Measurements from ENCODE around the gene MAN1C1. TPM values are rescaled to one million over a fixed set of nuclear protein-coding genes. Genes with fewer than 3 reads are reported as not detected.

MAN1C1 gene
- total and polyA plus RNA-seq, 10 of the 15 experiments (the other 5 are each of a cell fraction or from before 2014, with no cell fraction given) = 0.12 to 0.56 (median 0.22) TPM; not detected in 3

GRCh38 chr1:25794325-25794724, 177.7 kb downstream of the MAN1C1 start (continued):
- no peak for TF ChIP-seq ZBTB40 (IDR thresholded peaks at IDR 0.05; ENCODE audit: borderline replicate concordance)

- ChIA-PET CTCF (interaction anchor here (1.2 to 8.4 kb wide), 5 partner anchors 16 to 274 kb away, joined by 3 to 63 read pairs (median 4); no protein-coding TSS in a partner anchor), RAD21 (ENCODE audit: unreplicated experiment) (interaction anchor here (2.0 kb wide), 1 partner anchor 186 kb away, joined by 6 read pairs; no protein-coding TSS in a partner anchor), POLR2A (interaction anchor here (0.7 kb wide), 1 partner anchor 193 kb away, joined by 3 read pairs; no protein-coding TSS in a partner anchor), SMC1A (ENCODE audit: uncharacterized antibody, unreplicated experiment) (interaction anchor here (1.4 kb wide), 1 partner anchor 8 kb away, joined by 6 read pairs; no protein-coding TSS in a partner anchor)
- Histone ChIP-seq H4K20me1 (ENCODE audit: control insufficient read depth, insufficient read depth) (no peaks in the 10 kb centered on the region), H2AFZ (ENCODE audit: control insufficient read depth, low read depth, low read length) (no peak overlapping the region), H3K9ac (ENCODE audit: control insufficient read depth, insufficient read depth, low read length) (no peak overlapping the region), H3K79me2 (ENCODE audit: control insufficient read depth, insufficient read depth, low read length) (no peaks in the 10 kb centered on the region), H3K9me3 (replicated peaks; ENCODE audit: control insufficient read depth, insufficient read depth, low read length) (no peaks in the 10 kb centered on the region), H3K36me3 (ENCODE audit: control insufficient read depth in 2 of 2, insufficient read depth in 2 of 2, low read length in 1 of 2) (no peaks in the 10 kb centered on the region), H3K4me2 (ENCODE audit: control insufficient read depth, insufficient read depth) (no peak overlapping the region), H3K27me3 (replicated peaks in 1 of 2; ENCODE audit: control insufficient read depth in 2 of 2, insufficient read depth in 2 of 2, low read length in 1 of 2) (peaks cover 0 to 2% of the 10 kb centered on the region in 2 experiments; a peak in 2 of 4 replicates), H3K4me3 (no peak overlapping the region), H3K4me1 (ENCODE audit: control insufficient read depth, insufficient read depth, low read length) (no peaks in the 10 kb centered on the region; the same call in 1 of the 2 replicates), H3K27ac (ENCODE audit: control insufficient read depth, insufficient read depth) (no peak overlapping the region)
- no peak for ATAC-seq
- 25% methylated on average over 2 of the region's 2 CpGs for WGBS (ENCODE audit: insufficient coverage, insufficient replicate concordance, low lambda C conversion rate, missing lambda C conversion rate)
- in situ Hi-C loops (cut with MboI) = loop anchor here (5.0 kb wide), 1 partner anchor 183 kb away; no protein-coding TSS in a partner anchor
- DNase-seq (ENCODE audit: low read depth, low spot score) = no peak
- intact Hi-C loops (cut with micrococcal nuclease; ENCODE audit: unreplicated experiment) = loop anchor here (5.0 kb wide), 1 partner anchor 293 kb away; no protein-coding TSS in a partner anchor
- FAIRE-seq = no peak
- BruUV-seq (replicated peaks) = no TSS peak
- TF ChIP-seq KDM1A (IDR thresholded peaks at IDR 0.05; ENCODE audit: borderline replicate concordance) = no peak
- no peak for TF ChIP-seq HSF1 (IDR thresholded peaks at IDR 0.05; ENCODE audit: low read depth, low read length)
- TF ChIP-seq MAX (IDR thresholded peaks at IDR 0.05; ENCODE audit: low read depth, low read length) = no peak
- no peak for TF ChIP-seq IRF5 (IDR thresholded peaks at IDR 0.05; ENCODE audit: borderline replicate concordance)
- TF ChIP-seq BCLAF1 (IDR thresholded peaks at IDR 0.05) = no peak
- TF ChIP-seq MEF2A (IDR thresholded peaks at IDR 0.05; ENCODE audit: insufficient read depth, low read depth, low read length) = no peak
- TF ChIP-seq EED (IDR thresholded peaks at IDR 0.05; ENCODE audit: low read depth) = no peak
- TF ChIP-seq YY1 (IDR thresholded peaks at IDR 0.05; ENCODE audit: low read depth, low read length) = no peak
- no peak for TF ChIP-seq BMI1 (IDR thresholded peaks at IDR 0.05; ENCODE audit: borderline replicate concordance)
Observed at GRCh38 chr1:25795211-25795610, 178.6 kb downstream of the MAN1C1 start.

All from GM12878 (cell line).